CD4-positive, alpha-beta T cell (primary cell): Measurements from ENCODE around the gene CH25H. TPM values are rescaled to one million over a fixed set of nuclear protein-coding genes. Genes with fewer than 3 reads are reported as not detected.

Experiments used
- ATAC-seq: fragments of 200-7000 bp; cut with Tn5 transposase; one replicate; pipeline ENCODE4 v1.10.0; 2022; ENCODE audit warnings: mild to moderate bottlenecking; ENCODE audit not compliant: poor library complexity
- CTCF ChIA-PET: fragments of 350-600 bp; sonication (Branson Sonifier 250); formaldehyde crosslinking; loops from one replicate; lab custom pipeline; 2021; ENCODE audit warnings: antibody characterized with exemption, inconsistent platforms; lab: Charles Lee
- POLR2A ChIA-PET: fragments of 350-600 bp; sonication (Branson Sonifier 250); formaldehyde crosslinking; loops from one replicate; lab custom pipeline; 2021; ENCODE audit warnings: antibody characterized with exemption, inconsistent platforms; lab: Charles Lee
- DNase-seq, 14 experiments: peaks; one replicate each; pipeline ENCODE4 v3.0.0-alpha.2; 2013 to 2020; ENCODE audit warnings: mixed read lengths in 2 of 14
- H3K27ac ChIP-seq, 2 donors: one replicate each; pipeline versions ENCODE4 v1.5.1 to v1.7.0; 2013; ENCODE audit warnings: low read length in 2 of 2, low read depth in 1 of 2, mild to moderate bottlenecking in 1 of 2
- H3K27me3 ChIP-seq, 2 experiments: 1 replicate in 1 of 2; 2 replicates in 1 of 2; pipeline versions ENCODE4 v1.6.1 to v1.7.0; 2013; ENCODE audit warnings: low read length in 2 of 2, control low read depth in 1 of 2, mild to moderate bottlenecking in 1 of 2, moderate library complexity in 1 of 2; ENCODE audit not compliant: insufficient read depth in 2 of 2, control insufficient read depth in 1 of 2
- H3K36me3 ChIP-seq: one replicate; pipeline ENCODE4 v1.6.1; 2013; ENCODE audit warnings: low read length, control low read depth; ENCODE audit not compliant: insufficient read depth
- H3K4me1 ChIP-seq: one replicate; pipeline ENCODE4 v1.6.1; 2013; ENCODE audit warnings: low read length, control low read depth; ENCODE audit not compliant: insufficient read depth
- H3K4me3 ChIP-seq: one replicate; pipeline ENCODE4 v1.5.1; 2013; ENCODE audit warnings: mild to moderate bottlenecking, low read length, moderate library complexity
- H3K9me3 ChIP-seq, 2 experiments: 1 replicate in 1 of 2; 2 replicates in 1 of 2; pipeline versions ENCODE4 v1.6.1 to v1.7.0; 2013; ENCODE audit warnings: low read length in 2 of 2, mild to moderate bottlenecking in 2 of 2, control low read depth in 1 of 2, moderate library complexity in 1 of 2; ENCODE audit not compliant: control insufficient read depth in 1 of 2, insufficient read depth in 1 of 2
- H3K27ac Mint-ChIP-seq: one replicate; pipeline ENCODE4 v1.8.0; 2020; ENCODE audit warnings: mixed read lengths
- H3K27me3 Mint-ChIP-seq: one replicate; pipeline ENCODE4 v1.8.0; 2021; ENCODE audit warnings: mixed read lengths
- H3K36me3 Mint-ChIP-seq: one replicate; pipeline ENCODE4 v1.8.0; 2021; ENCODE audit warnings: low read depth, mixed read lengths
- H3K4me1 Mint-ChIP-seq: one replicate; pipeline ENCODE4 v1.8.0; 2021; ENCODE audit warnings: low read depth, mixed read lengths
- H3K4me3 Mint-ChIP-seq: one replicate; pipeline ENCODE4 v1.8.0; 2020; ENCODE audit warnings: mild to moderate bottlenecking, mixed read lengths
- H3K9me3 Mint-ChIP-seq: one replicate; pipeline ENCODE4 v1.8.0; 2020; ENCODE audit warnings: mixed read lengths
- intact Hi-C, 2 experiments: fragments of 100-400 bp; cut with DNase I in 1 of 2; cut with micrococcal nuclease in 1 of 2; formaldehyde crosslinking; loops; one replicate each; pipeline versions ENCODE4 v1.15.1 to v1.9.0; 2023 to 2025; cut with DNase I, micrococcal nuclease
- total RNA-seq, 174 experiments: library from RNA in 2 of 174; stranded (reverse) in 2 of 174; gene quantifications; one replicate each; pipeline ENCODE4 v1.2.3 and lab custom pipeline; 2021 to 2026
- TF ChIP-seq, protein P1 (sequence below): fragments of 200-600 bp; IDR thresholded peaks from one replicate; pipeline ENCODE4 v1.8.0; 2022; ENCODE audit warnings: antibody characterized with exemption, mild to moderate bottlenecking

Gene CH25H
- total RNA-seq, 2 experiments from 2014 or later, result 0.49 to 0.50 TPM

DNA sequence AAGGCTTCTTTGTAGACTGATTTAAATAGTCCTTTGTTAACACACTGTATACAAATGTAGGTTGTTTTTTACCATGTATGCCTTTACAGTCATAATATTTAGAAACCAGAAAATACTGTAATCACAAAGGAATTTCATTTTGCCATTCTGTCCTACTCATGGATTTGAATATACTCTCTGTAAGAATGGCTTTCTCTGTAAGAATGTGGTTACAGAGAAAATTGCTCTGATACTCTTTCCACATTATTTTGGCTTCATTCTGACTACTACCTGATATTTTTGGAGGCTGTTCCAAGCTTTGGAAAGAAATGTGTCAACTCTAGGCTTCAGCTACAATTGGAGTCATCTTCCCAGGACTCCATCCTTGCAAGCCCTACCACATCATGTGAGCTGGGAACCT lies 23.5 kb downstream of the CH25H start:
- Mint-ChIP-seq H3K9me3 (no peaks in the 10 kb centered on the region), H3K27ac (no peak overlapping the region), H3K4me3 (no peak overlapping the region), H3K4me1 (no peaks in the 10 kb centered on the region), H3K36me3 (no peaks in the 10 kb centered on the region), H3K27me3 (peaks cover 5% of the 10 kb centered on the region)
- POLR2A ChIA-PET, result no interaction called here
- Histone ChIP-seq H3K4me3 (no peak overlapping the region), H3K4me1 (no peaks in the 10 kb centered on the region), H3K27me3 (no peaks in the 10 kb centered on the region), H3K36me3 (no peaks in the 10 kb centered on the region), H3K9me3 (peaks cover 0 to 3% of the 10 kb centered on the region in 2 experiments), H3K27ac (no peak overlapping the region)
- TF ChIP-seq, protein P1, sequence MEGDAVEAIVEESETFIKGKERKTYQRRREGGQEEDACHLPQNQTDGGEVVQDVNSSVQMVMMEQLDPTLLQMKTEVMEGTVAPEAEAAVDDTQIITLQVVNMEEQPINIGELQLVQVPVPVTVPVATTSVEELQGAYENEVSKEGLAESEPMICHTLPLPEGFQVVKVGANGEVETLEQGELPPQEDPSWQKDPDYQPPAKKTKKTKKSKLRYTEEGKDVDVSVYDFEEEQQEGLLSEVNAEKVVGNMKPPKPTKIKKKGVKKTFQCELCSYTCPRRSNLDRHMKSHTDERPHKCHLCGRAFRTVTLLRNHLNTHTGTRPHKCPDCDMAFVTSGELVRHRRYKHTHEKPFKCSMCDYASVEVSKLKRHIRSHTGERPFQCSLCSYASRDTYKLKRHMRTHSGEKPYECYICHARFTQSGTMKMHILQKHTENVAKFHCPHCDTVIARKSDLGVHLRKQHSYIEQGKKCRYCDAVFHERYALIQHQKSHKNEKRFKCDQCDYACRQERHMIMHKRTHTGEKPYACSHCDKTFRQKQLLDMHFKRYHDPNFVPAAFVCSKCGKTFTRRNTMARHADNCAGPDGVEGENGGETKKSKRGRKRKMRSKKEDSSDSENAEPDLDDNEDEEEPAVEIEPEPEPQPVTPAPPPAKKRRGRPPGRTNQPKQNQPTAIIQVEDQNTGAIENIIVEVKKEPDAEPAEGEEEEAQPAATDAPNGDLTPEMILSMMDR, result no peak
- CTCF ChIA-PET, result interaction anchor here (0.8 kb wide), 1 partner anchor 9 kb away, joined by 3 read pairs; no protein-coding TSS in a partner anchor
- DNase-seq (no peak), ATAC-seq (no peak)
- intact Hi-C loops, result no loop called here

DNA sequence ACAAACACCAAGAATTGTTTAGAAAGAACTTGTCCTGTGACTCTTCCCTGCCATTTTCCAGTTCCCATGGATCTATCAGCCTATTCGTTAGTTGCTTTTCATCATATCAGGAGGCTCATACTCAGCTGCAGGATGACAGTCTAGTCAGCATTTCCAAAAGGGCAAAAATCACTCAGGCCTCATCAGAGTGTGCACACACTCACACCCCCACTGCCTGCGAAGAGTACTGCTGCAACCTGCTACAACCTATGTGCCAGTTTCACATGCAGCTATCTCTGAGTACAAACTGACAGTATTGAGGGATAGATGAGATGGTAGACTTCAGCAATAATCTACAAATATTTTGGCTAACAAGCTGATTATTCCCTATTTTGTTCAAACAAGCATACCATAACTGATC lies 24.2 kb downstream of the CH25H start:
- DNase-seq, result no peak

DNA sequence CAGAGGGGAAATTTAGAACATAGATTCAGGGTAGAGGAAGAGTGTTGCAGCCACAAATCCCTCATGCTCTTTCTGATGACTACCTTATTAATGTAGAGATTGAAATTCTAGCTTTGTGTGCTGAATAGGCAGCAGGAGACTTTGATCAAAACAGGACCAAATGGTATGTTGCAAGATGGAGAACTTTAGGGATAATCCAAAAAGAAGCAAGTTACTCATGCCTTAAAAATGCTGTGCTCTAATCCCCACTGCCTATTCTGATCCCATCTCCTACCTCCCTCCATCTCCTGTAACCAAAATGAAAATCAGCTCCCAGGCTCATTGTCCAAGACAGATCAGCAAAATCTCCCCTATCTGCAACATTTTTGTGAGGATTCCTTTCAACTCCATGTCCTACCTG lies 31.3 kb downstream of the CH25H start:
- Mint-ChIP-seq H3K4me3 (no peak overlapping the region), H3K4me1 (no peaks in the 10 kb centered on the region), H3K27me3 (peaks cover 12% of the 10 kb centered on the region), H3K9me3 (no peaks in the 10 kb centered on the region), H3K36me3 (no peaks in the 10 kb centered on the region), H3K27ac (no peak overlapping the region)
- Histone ChIP-seq H3K4me3 (no peak overlapping the region), H3K4me1 (no peaks in the 10 kb centered on the region), H3K27ac (no peak overlapping the region), H3K9me3 (peaks cover 0 to 3% of the 10 kb centered on the region in 2 experiments), H3K36me3 (no peaks in the 10 kb centered on the region), H3K27me3 (peaks cover 0 to 10% of the 10 kb centered on the region in 2 experiments)
- POLR2A ChIA-PET, result no interaction called here
- CTCF ChIA-PET, result no interaction called here
- ATAC-seq (no peak), DNase-seq (no peak)
- intact Hi-C loops, result no loop called here
- TF ChIP-seq, protein P1, result no peak

More for the DNA sequence above, 24.2 kb downstream of the CH25H start:
- Mint-ChIP-seq H3K27me3 (peaks cover 5% of the 10 kb centered on the region), H3K36me3 (no peaks in the 10 kb centered on the region), H3K4me1 (no peaks in the 10 kb centered on the region), H3K9me3 (no peaks in the 10 kb centered on the region), H3K27ac (no peak overlapping the region), H3K4me3 (no peak overlapping the region)
- POLR2A ChIA-PET, result no interaction called here
- peaks cover 0 to 3% of the 10 kb centered on the region in 2 experiments for H3K9me3 ChIP-seq
- TF ChIP-seq, protein P1, result no peak
- no peak overlapping the region for H3K4me3 ChIP-seq
- intact Hi-C loops, result no loop called here
- no peak overlapping the region for H3K27ac ChIP-seq
- H3K27me3 ChIP-seq, result peaks cover 0 to 3% of the 10 kb centered on the region in 2 experiments
- CTCF ChIA-PET, result no interaction called here
- no peaks in the 10 kb centered on the region for H3K36me3 ChIP-seq
- no peaks in the 10 kb centered on the region for H3K4me1 ChIP-seq
- ATAC-seq, result no peak
